Measurements from ENCODE around the gene SCGB1C2.
"Not testable (repeated sequence)": the region's sequence is repeated elsewhere in the genome, so short reads cannot be mapped to it uniquely, and the experiment has no call there.

Gene SCGB1C2

GRCh38 chr17:148757-149156, 11.4 kb downstream of the SCGB1C2 start:
- no peak for DNase-seq (ENCODE audit: low read depth in 2 of 2)

GRCh38 chr17:149231-149630, 11.9 kb downstream of the SCGB1C2 start:
- DNase-seq (ENCODE audit: low read depth in 2 of 2), result no peak

- no peak for DNase-seq (ENCODE audit: low read depth in 2 of 2)
These were observed 12.7 kb downstream of the SCGB1C2 start for GRCh38 chr17:149897-150584.

- DNase-seq (ENCODE audit: low read depth in 2 of 2), result no peak
These were observed 13.6 kb downstream of the SCGB1C2 start for GRCh38 chr17:151004-151403.

- DNase-seq (ENCODE audit: low read depth in 2 of 2), result no peak
These were observed 14.8 kb downstream of the SCGB1C2 start for GRCh38 chr17:151886-152859.

GRCh38 chr17:152860-153420, 15.6 kb downstream of the SCGB1C2 start:
- no peak for DNase-seq (ENCODE audit: low read depth in 2 of 2)

GRCh38 chr17:153851-154250, 16.5 kb downstream of the SCGB1C2 start:
- DNase-seq (ENCODE audit: low read depth in 2 of 2), result no peak

GRCh38 chr17:155576-155975, 18.2 kb downstream of the SCGB1C2 start:
- DNase-seq (ENCODE audit: low read depth in 2 of 2), result no peak

- DNase-seq (ENCODE audit: low read depth in 2 of 2), result no peak
These were observed 18.8 kb downstream of the SCGB1C2 start for GRCh38 chr17:156094-156621.

- no peak for DNase-seq (ENCODE audit: low read depth in 2 of 2)
These were observed 19.6 kb downstream of the SCGB1C2 start for GRCh38 chr17:156946-157345.

- DNase-seq (ENCODE audit: low read depth in 2 of 2), result no peak
These were observed 20.5 kb downstream of the SCGB1C2 start for GRCh38 chr17:157901-158300.

GRCh38 chr17:158379-158778, 21.0 kb downstream of the SCGB1C2 start:
- DNase-seq (ENCODE audit: low read depth in 2 of 2), result no peak

GRCh38 chr17:159609-160008, 22.2 kb downstream of the SCGB1C2 start:
- DNase-seq (ENCODE audit: low read depth in 2 of 2), result no peak

GRCh38 chr17:160336-160735, 23.0 kb downstream of the SCGB1C2 start:
- DNase-seq (ENCODE audit: low read depth in 2 of 2), result no peak

GRCh38 chr17:161481-161880, 24.1 kb downstream of the SCGB1C2 start:
- no peak for DNase-seq (ENCODE audit: low read depth in 2 of 2)

- DNase-seq (ENCODE audit: low read depth in 2 of 2), result no peak
These were observed 25.3 kb downstream of the SCGB1C2 start for GRCh38 chr17:162689-163088.

GRCh38 chr17:163514-164098, 26.2 kb downstream of the SCGB1C2 start:
- DNase-seq (ENCODE audit: low read depth in 2 of 2), result no peak

- no peak for DNase-seq (ENCODE audit: low read depth in 2 of 2)
These were observed 27.2 kb downstream of the SCGB1C2 start for GRCh38 chr17:164303-165235.

- no peak for DNase-seq (ENCODE audit: low read depth in 2 of 2)
These were observed 28.6 kb downstream of the SCGB1C2 start for GRCh38 chr17:165939-166338.

- not testable (repeated sequence) for DNase-seq (ENCODE audit: low read depth in 2 of 2)
These were observed 31.2 kb downstream of the SCGB1C2 start for GRCh38 chr17:168614-169013.

- no peak for DNase-seq (ENCODE audit: low read depth in 2 of 2)
These were observed 32.8 kb downstream of the SCGB1C2 start for GRCh38 chr17:170130-170670.

Measured in fibroblast of skin of left quadriceps (primary cell).